Activated CD4-positive, alpha-beta memory T cell treated with anti-CD3 and anti-CD28 coated beads for 36 hours (primary cell): ENCODE measurements around the gene LSS. TPM values are rescaled to one million over a fixed set of nuclear protein-coding genes. Genes with fewer than 3 reads are reported as not detected.

Experiments used
- CTCF ChIA-PET: fragments of 350-600 bp; sonication (Branson Sonifier 250); formaldehyde crosslinking; loops from one replicate; lab custom pipeline; 2021; ENCODE audit warnings: antibody characterized with exemption, inconsistent platforms; lab: Charles Lee
- POLR2A ChIA-PET: fragments of 350-600 bp; sonication (Branson Sonifier 250); formaldehyde crosslinking; loops from one replicate; lab custom pipeline; 2021; ENCODE audit warnings: antibody characterized with exemption; lab: Charles Lee
- DNase-seq: peaks from one replicate; pipeline ENCODE4 v3.0.0-alpha.2; 2020
- H3K27ac Mint-ChIP-seq: one replicate; pipeline ENCODE4 v1.8.0; 2021; ENCODE audit warnings: mixed read lengths
- H3K27me3 Mint-ChIP-seq: one replicate; pipeline ENCODE4 v1.8.0; 2021; ENCODE audit warnings: mixed read lengths
- H3K36me3 Mint-ChIP-seq: one replicate; pipeline ENCODE4 v1.8.0; 2021; ENCODE audit warnings: mixed read lengths
- H3K4me1 Mint-ChIP-seq: one replicate; pipeline ENCODE4 v1.8.0; 2021; ENCODE audit warnings: low read depth, mixed read lengths
- H3K4me3 Mint-ChIP-seq: one replicate; pipeline ENCODE4 v1.8.0; 2021; ENCODE audit warnings: mild to moderate bottlenecking, mixed read lengths
- H3K9me3 Mint-ChIP-seq: one replicate; pipeline ENCODE4 v1.8.0; 2021; ENCODE audit warnings: mixed read lengths
- intact Hi-C: fragments of 100-400 bp; cut with micrococcal nuclease; formaldehyde crosslinking; loops from one replicate; pipeline ENCODE4 v1.15.1; 2023
- total RNA-seq, 2 experiments: library from RNA; stranded (reverse); gene quantifications; one replicate each; pipeline ENCODE4 v1.2.3, GENCODE V29; 2021

LSS gene
- total RNA-seq, 2 experiments from 2014 or later: 22.7 to 22.8 TPM

DNA sequence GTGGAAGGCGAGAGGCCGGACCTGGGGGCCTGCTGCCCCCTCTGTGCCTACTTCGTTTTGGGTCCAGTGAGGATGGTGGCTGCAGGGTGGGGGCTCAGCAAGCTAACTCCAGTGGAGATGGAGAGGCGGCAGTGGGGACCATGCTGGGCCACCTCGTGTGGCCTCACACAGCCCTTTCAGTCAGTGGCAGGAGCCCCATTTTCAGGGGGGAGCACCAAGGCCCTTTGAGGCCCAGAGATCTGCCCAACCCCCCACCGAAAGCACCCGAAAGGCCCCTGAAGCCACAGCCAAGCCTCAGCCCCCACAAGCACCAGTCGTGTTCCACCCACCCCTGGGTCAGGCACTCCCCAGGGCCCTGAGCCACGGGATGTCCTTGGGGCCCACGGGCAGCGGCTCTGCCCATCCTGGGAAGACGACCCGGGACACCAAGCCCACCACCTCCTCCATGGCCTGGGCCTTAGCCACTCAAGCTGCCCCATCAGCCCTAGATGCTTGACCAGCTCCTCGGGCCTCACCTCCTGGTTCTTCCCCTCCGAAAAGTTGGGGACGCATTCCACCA is 73.5 kb downstream of the LSS start:
- Mint-ChIP-seq H3K4me1 (no peaks in the 10 kb centered on the region), H3K27ac (no peak overlapping the region), H3K36me3 (no peaks in the 10 kb centered on the region), H3K9me3 (no peaks in the 10 kb centered on the region), H3K27me3 (no peaks in the 10 kb centered on the region), H3K4me3 (no peak overlapping the region)
- intact Hi-C loops: no loop called here
- CTCF ChIA-PET: interaction anchor here (2.8 kb wide), 1 partner anchor 11 kb away, joined by 20 read pairs; no protein-coding TSS in a partner anchor
- POLR2A ChIA-PET: no interaction called here
- peak; percentile 5 for DNase-seq

DNA sequence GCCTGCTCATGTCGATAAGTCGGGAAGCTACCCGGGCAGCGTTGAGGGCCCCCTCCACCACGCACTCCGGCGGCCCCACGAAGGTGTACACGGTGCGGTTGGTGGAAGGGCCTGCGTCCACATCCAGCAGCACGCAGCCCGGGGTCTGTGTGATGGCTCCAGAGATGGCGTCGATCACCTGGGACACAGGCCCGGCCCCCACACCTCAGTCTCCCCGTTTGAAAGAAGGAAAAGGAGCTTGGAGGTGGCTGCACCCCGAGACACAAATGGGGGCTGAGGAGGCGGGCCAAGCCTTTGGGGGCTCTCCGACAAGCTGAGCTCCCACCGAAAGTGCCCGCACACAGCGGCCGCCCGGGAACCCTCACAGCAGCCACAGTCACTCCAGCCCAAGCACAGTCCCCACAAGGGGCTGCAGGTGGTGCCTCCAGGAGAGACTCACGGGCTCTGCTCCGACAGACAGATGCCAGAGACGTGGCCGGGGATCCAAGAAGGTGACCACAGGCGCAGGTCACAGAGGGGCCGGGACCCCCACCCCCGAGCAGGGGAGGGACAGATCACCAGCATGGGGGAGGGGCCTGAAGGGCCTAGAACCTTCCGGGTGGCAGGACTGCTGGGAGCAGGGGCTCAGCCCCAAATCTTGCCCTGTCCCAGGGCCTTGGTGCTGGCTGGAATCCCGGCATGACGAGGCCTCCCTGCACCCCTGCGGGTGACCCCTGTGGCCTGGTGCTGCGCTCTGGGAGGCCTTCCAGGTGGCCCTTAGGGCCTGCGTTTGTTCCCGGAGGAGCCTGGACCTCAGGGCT is 74.2 kb downstream of the LSS start:
- H3K27me3 Mint-ChIP-seq: no peaks in the 10 kb centered on the region
- POLR2A ChIA-PET: no interaction called here
- H3K27ac Mint-ChIP-seq: no peak overlapping the region
- CTCF ChIA-PET: interaction anchor here (1.3 to 2.8 kb wide), 3 partner anchors 11 to 168 kb away, joined by 3 to 20 read pairs (median 6); no protein-coding TSS in a partner anchor
- H3K4me1 Mint-ChIP-seq: no peaks in the 10 kb centered on the region
- intact Hi-C loops: no loop called here
- no peaks in the 10 kb centered on the region for H3K36me3 Mint-ChIP-seq
- DNase-seq: peak; percentile 6
- no peaks in the 10 kb centered on the region for H3K9me3 Mint-ChIP-seq
- H3K4me3 Mint-ChIP-seq: no peak overlapping the region

DNA sequence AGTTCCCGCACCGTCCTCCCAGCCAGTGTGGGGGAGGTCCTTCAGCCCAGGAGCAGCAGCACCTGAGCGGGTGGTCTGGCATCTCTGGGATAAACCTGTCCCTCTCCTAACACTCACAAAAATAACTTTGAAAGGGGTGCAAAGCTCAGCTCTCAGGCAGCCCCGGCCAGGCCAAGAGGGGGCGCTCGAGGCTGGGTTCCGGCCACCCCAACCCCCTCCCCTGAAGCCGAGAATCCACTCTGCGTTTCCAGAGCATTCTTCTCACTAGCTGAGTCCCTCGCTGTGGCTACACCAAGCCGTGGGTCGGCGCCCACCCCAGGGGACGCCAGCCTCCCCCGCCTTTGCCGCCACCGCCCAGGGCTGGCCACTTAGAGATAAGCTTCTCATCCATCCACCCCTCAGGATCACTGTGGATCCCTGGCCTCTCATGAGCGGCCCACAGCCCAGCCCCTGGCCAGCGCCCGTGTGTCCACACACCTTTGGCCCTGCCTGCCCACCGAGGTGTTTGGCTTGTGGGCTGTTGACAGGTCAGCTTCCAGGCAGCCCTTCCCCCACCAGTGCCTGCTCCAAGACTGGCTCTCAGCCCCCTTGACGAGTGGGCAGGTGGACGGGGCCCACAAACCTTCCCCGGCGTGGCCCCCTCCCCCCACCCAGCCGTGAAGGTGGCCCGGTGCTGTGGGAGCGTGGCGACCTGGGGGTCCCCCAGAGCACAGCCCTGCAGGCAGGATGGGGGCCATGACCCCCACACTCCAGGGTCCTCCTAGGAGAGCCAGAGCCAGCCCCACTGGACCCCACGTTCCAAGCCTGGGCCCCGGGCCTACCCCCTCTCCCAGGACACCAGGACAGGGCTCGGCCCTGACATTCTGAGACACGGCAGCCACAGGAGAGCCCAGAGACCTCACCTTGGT is 75.1 kb downstream of the LSS start:
- intact Hi-C loops: no loop called here
- Mint-ChIP-seq H3K27ac (no peak overlapping the region), H3K4me3 (no peak overlapping the region), H3K9me3 (no peaks in the 10 kb centered on the region), H3K27me3 (no peaks in the 10 kb centered on the region), H3K36me3 (no peaks in the 10 kb centered on the region), H3K4me1 (no peaks in the 10 kb centered on the region)
- CTCF ChIA-PET: interaction anchor here (0.6 to 2.8 kb wide), 10 partner anchors 10 to 206 kb away, joined by 3 to 20 read pairs (median 3); no protein-coding TSS in a partner anchor
- peak; percentile 71 for DNase-seq
- POLR2A ChIA-PET: no interaction called here

DNA sequence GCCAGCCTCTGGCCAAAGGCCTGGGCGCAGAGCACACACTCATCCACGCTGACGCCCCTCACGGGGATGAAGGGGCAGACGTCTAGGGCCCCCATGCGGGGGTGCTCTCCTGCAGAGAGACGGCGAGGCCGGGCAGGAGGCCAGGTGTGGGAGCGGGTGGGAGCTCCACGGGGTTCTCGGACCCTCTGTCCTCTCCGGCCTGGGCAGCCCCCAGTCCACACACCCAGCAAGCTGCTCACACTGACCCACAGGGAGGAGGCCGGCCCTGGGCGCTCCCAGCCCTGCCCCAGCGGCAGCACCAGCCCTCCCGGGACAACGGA is 75.7 kb downstream of the LSS start:
- CTCF ChIA-PET: interaction anchor here (0.6 to 2.8 kb wide), 10 partner anchors 9 to 1608 kb away, joined by 3 to 20 read pairs (median 3); no protein-coding TSS in a partner anchor
- intact Hi-C loops: no loop called here
- Mint-ChIP-seq H3K4me3 (no peak overlapping the region), H3K4me1 (no peaks in the 10 kb centered on the region), H3K36me3 (no peaks in the 10 kb centered on the region), H3K27ac (no peak overlapping the region), H3K9me3 (no peaks in the 10 kb centered on the region), H3K27me3 (no peaks in the 10 kb centered on the region)
- no peak for DNase-seq
- POLR2A ChIA-PET: no interaction called here

DNA sequence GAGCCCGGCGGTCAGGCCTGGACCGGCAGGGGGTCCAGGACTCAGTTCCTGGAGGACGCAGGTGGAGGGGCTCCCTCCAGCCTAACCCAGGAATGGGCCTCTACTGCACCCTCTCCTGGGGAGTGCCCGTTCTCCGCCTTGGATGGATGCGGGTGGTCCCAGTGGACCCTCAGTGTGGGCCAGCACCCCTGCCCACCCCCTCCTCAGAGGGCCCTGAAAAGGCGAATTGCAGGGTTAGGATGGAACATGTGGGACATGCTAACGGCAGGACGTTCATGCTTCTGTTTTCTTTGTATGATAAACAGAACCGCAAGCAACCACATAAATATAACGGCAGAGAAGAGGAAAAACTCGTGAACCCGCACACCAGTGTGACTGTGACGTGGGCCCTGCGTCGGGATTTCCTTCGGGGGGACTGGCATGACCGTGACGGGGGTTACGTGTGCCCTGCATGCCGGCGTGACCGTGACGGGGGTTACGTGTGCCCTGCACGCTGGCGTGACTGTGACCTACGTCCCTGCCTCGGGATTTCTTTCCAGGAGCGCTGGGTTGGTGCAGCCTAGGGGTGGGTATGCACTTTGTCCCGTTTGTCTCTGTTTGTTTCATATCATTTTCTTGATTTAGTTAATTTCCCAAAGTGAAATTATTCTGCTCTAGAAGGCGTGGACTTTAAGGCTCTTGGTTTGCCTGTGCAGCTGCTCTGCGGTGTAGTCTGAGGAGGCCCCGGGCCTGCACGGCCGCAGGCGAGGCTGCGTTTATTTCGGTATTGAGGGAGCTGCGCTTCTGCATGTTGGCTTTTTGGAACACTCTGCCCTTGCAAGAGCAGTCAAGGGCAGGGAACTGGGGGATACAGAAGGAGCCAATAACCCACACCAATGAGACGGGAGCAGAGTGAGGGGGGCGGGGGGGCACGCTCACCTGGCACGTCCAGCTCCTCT is 76.3 kb downstream of the LSS start:
- intact Hi-C loops: no loop called here
- ChIA-PET POLR2A (no interaction called here), CTCF (interaction anchor here (0.6 to 2.8 kb wide), 9 partner anchors 8 to 1608 kb away, joined by 3 to 20 read pairs (median 3); no protein-coding TSS in a partner anchor)
- Mint-ChIP-seq H3K9me3 (no peaks in the 10 kb centered on the region), H3K4me3 (no peak overlapping the region), H3K36me3 (no peaks in the 10 kb centered on the region), H3K4me1 (no peaks in the 10 kb centered on the region), H3K27ac (no peak overlapping the region), H3K27me3 (no peaks in the 10 kb centered on the region)
- DNase-seq: no peak

DNA sequence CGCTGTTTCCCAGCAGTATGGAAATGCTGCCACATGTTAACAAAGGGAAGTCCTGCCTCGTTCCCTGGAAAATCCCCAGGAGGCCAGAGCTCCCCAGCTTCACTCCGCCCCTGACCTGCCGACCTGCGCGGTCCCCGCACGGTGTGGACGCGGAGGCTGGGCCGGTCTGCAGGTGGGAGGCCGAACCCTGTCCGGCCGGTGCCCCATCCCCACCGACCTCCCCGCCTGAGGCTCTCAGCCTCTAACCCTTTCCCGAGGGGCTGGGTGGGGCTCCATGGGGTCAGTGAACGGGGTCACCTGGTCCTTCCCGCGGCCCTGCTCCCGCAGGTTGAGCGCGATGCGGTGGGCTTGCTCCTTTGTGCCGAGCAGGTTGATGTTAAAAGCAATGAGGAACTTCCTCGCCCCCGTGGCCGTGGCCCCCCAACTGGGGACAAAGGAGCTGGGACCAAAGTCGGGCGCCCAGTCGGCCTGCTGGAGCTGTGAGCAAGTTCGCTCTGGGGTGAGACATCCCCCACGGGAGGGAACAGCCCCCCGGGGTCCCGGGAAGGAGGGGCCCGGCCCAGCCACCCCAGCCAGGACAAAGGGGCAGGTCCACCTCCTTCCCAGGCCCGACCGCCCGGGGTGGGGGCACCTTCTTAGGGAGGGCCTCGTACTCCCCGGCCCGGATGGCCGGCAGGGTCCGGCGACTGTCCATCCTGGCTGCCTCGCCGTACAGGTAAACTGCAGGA is 77.1 kb downstream of the LSS start:
- intact Hi-C loops: no loop called here
- POLR2A ChIA-PET: no interaction called here
- H3K9me3 Mint-ChIP-seq: no peaks in the 10 kb centered on the region
- CTCF ChIA-PET: no interaction called here
- no peaks in the 10 kb centered on the region for H3K4me1 Mint-ChIP-seq
- peak; percentile 6 for DNase-seq
- no peaks in the 10 kb centered on the region for H3K36me3 Mint-ChIP-seq
- no peak overlapping the region for H3K27ac Mint-ChIP-seq
- H3K4me3 Mint-ChIP-seq: no peak overlapping the region
- H3K27me3 Mint-ChIP-seq: no peaks in the 10 kb centered on the region

DNA sequence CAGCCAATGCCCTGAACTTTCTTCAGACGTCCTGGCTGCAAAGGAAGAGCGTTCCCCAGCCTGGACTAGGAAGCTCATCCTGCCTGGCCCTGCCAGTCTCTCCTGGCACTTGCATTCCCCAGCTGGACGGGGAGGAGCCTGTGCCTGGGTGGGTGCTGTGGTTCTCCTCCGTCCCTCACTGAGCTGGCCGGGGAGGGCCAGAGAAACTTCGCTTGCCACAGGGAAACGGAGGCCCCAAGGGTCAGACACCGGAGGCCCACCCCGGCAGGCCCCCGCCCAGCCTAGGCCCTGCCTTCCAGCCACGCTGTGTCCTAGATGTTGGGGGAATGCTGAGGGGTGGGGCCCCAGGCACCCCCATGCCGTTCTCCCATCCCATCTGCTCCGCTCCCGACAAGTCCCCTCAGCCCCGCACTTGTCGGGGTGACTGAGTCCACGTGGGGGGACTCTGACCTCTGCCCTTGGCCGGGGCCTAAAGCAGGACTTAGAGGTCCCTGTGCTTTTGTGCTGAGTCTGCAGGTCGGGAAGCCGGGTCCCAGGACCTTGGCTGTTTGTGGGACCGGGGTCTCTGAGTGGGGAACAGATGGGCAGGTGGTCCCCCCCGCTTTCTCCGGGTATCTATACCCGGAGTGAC is 78.0 kb downstream of the LSS start:
- DNase-seq: peak; percentile 5
- Mint-ChIP-seq H3K4me1 (no peaks in the 10 kb centered on the region), H3K9me3 (no peaks in the 10 kb centered on the region), H3K4me3 (no peak overlapping the region), H3K27ac (no peak overlapping the region), H3K27me3 (no peaks in the 10 kb centered on the region), H3K36me3 (no peaks in the 10 kb centered on the region)
- intact Hi-C loops: no loop called here
- ChIA-PET POLR2A (no interaction called here), CTCF (no interaction called here)

DNA sequence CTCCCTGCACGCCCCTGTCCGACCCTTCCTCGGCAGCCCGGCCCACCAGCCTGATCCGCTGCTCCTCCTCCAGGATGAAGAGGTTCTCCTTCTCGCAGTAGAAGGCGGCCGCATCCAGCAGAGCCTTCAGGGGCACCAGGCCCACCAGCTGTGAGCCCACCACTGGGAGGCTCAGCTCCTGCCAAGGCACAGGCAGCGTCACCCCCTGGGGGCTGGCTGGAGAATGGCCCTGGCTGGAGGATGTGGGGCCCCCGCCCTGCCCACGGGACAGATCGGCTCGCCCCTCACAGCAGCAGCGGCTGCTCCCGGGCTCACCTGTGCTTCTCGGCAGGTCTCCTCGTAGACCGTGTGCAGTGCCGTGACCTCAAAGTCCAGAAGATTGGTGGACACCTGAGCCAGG is 78.5 kb downstream of the LSS start:
- no peak for DNase-seq

DNA sequence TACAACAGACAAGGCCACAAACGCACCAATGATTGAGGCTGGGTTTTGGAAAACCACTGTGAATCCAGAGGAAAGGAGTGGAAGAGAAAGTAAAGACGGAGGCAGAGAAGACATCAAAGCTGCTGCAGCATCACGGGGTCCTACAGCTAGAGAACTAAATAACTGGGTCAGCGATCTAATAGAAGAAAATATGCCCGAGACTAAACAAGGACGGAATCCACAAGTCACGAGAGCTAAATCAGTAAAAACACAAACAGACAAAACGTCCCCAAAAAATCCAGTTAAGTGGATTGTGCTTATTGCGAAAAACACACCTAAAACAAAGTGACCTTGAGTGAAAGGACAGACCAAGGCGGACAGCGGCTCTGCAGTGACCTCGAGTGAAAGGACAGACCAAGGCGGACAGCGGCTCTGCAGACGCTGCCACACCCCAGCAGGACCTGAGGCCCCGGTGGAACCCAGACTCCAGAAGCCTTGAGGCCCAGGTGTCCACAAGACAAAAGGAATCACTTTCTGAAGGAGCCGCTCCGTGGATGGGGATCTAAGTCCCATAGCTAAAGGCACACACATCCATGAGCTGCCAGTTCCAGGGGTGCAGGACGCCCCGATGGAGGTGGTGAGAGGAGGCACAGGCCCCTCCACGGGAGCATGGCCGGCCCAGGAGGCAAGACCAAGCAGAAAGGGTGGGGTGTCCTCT is 79.2 kb downstream of the LSS start:
- DNase-seq: no peak
- Mint-ChIP-seq H3K4me1 (peaks cover 4% of the 10 kb centered on the region), H3K27me3 (no peaks in the 10 kb centered on the region), H3K27ac (no peak overlapping the region), H3K4me3 (no peak overlapping the region), H3K9me3 (no peaks in the 10 kb centered on the region), H3K36me3 (no peaks in the 10 kb centered on the region)
- CTCF ChIA-PET: interaction anchor here (0.6 kb wide), 1 partner anchor 15 kb away, joined by 3 read pairs; no protein-coding TSS in a partner anchor
- intact Hi-C loops: no loop called here
- POLR2A ChIA-PET: no interaction called here

More for the DNA sequence above, 78.5 kb downstream of the LSS start:
- ChIA-PET POLR2A (no interaction called here), CTCF (no interaction called here)
- H3K4me1 Mint-ChIP-seq: no peaks in the 10 kb centered on the region
- H3K27ac Mint-ChIP-seq: no peak overlapping the region
- intact Hi-C loops: no loop called here
- H3K4me3 Mint-ChIP-seq: no peak overlapping the region
- no peaks in the 10 kb centered on the region for H3K36me3 Mint-ChIP-seq
- H3K27me3 Mint-ChIP-seq: no peaks in the 10 kb centered on the region
- H3K9me3 Mint-ChIP-seq: no peaks in the 10 kb centered on the region

DNA sequence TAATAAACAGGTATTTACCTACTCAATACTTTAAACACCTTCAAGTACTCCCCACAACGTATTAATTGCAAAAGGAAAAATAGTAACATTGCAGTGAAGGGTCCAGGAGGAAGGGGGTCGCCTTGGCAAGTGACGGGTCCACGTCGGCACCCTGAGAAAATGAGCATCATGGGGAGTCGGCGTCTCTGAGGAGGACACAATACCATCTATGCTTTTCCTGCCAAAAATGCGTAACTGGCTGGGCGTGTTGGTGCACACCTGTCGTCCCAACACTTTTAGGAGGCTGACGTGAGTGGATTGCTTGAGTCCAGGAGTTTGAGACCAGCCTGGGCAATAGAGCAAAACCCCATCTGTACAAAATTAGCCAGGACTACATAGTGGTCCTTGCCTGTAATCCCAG is 80.5 kb downstream of the LSS start:
- no peaks in the 10 kb centered on the region for H3K27me3 Mint-ChIP-seq
- peaks cover 11% of the 10 kb centered on the region for H3K4me1 Mint-ChIP-seq
- intact Hi-C loops: no loop called here
- H3K4me3 Mint-ChIP-seq: no peak overlapping the region
- no peaks in the 10 kb centered on the region for H3K36me3 Mint-ChIP-seq
- POLR2A ChIA-PET: no interaction called here
- no peaks in the 10 kb centered on the region for H3K9me3 Mint-ChIP-seq
- no peak overlapping the region for H3K27ac Mint-ChIP-seq
- DNase-seq: no peak
- CTCF ChIA-PET: no interaction called here
